Type B pancreatic cell (in vitro differentiated cells): Measurements from ENCODE around the gene IL1A. TPM values are rescaled to one million over a fixed set of nuclear protein-coding genes. Genes with fewer than 3 reads are reported as not detected.

Source experiments
- DNase-seq: peaks from one replicate; pipeline ENCODE4 v3.0.0; 2021; ENCODE audit warnings: mixed read lengths; ENCODE audit not compliant: unreplicated experiment; ENCODE audit errors: extremely low spot score
- H3K27ac Mint-ChIP-seq: 2 replicates; pipeline ENCODE4 v1.8.0; 2021; ENCODE audit warnings: mild to moderate bottlenecking, mixed read lengths
- H3K27me3 Mint-ChIP-seq: 2 replicates; pipeline ENCODE4 v1.8.0; 2021; ENCODE audit warnings: mixed read lengths
- H3K36me3 Mint-ChIP-seq: 2 replicates; pipeline ENCODE4 v1.8.0; 2021; ENCODE audit warnings: mixed read lengths
- H3K4me1 Mint-ChIP-seq: one replicate; pipeline ENCODE4 v1.8.0; 2021; ENCODE audit warnings: mixed read lengths; ENCODE audit not compliant: unreplicated experiment
- H3K4me3 Mint-ChIP-seq: 2 replicates; pipeline ENCODE4 v1.8.0; 2021; ENCODE audit warnings: mild to moderate bottlenecking, mixed read lengths
- H3K9me3 Mint-ChIP-seq: 2 replicates; pipeline ENCODE4 v1.8.0; 2021; ENCODE audit warnings: mixed read lengths
- CTCF ChIP-seq: fragments of 200-600 bp; sonication (generic); conservative IDR thresholded peaks from 2 replicates; pipeline ENCODE4 v1.5.0; 2021; ENCODE audit warnings: antibody characterized with exemption, mild to moderate bottlenecking
- total RNA-seq: library from RNA; stranded (reverse); gene quantifications from 2 replicates; pipeline ENCODE4 v1.2.1, GENCODE V29; 2021; ENCODE audit warnings: low replicate concordance

IL1A gene
- total RNA-seq, 1 donor from 2014 or later: 0.60 TPM

- Mint-ChIP-seq H3K27me3 (no peaks in the 10 kb centered on the region), H3K27ac (peak overlapping the region; percentile 37), H3K4me3 (no peak overlapping the region), H3K4me1 (peaks cover 15% of the 10 kb centered on the region), H3K36me3 (peaks cover 4% of the 10 kb centered on the region), H3K9me3 (peaks cover 5% of the 10 kb centered on the region)
- TF ChIP-seq CTCF: no peak
- DNase-seq: no peak
Observed at GRCh38 chr2:112796486-112796885, 12.2 kb upstream of the IL1A start.

DNA sequence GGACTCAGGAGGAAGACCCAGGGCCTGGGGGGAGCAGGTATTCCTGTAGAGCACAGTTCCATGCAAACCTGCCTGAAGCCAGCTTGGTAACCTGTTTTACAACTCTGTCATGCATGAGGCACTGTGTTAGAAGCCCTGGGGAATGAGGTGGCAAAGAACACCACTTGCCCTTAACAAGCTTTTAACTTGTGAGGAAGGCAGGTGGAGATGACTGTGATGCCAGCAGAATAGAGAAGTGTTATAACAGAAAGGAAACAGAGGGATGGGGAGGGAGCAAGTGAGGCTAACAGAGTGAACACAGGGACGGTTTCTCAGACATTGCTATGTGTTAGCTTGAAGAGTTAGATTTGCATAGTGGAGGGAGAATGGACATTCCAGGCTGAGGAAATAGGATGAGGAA lies 11.5 kb upstream of the IL1A start:
- Mint-ChIP-seq H3K9me3 (peaks cover 5% of the 10 kb centered on the region), H3K27ac (peak overlapping the region; percentile 89), H3K4me3 (peak overlapping the region; percentile 66), H3K4me1 (peaks cover 15% of the 10 kb centered on the region), H3K36me3 (peaks cover 4% of the 10 kb centered on the region), H3K27me3 (no peaks in the 10 kb centered on the region)
- no peak for DNase-seq
- no peak for TF ChIP-seq CTCF

DNA sequence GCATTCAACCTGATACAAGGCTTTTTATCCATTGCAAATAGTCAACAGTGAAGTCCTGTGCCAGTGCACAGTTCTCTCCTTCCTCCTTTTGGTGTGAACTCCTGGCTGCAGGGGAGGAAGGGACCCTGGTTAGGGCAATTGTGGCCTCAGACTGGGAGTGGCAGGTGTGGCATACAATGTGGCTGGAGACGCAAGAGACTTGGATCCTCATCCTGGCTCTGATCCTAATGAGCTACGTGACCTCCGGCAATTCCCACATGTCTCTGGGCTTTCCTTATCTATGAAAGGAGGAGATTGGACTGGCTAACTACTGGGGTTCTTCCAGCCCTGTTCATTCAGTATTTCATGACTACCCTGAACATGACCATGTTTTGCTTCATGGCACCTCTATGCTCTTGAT lies 10.5 kb upstream of the IL1A start:
- Mint-ChIP-seq H3K27me3 (no peaks in the 10 kb centered on the region), H3K4me1 (peaks cover 15% of the 10 kb centered on the region), H3K27ac (peak overlapping the region; percentile 89), H3K4me3 (no peak overlapping the region), H3K9me3 (peaks cover 5% of the 10 kb centered on the region), H3K36me3 (peaks cover 4% of the 10 kb centered on the region)
- no peak for TF ChIP-seq CTCF
- DNase-seq: no peak

DNA sequence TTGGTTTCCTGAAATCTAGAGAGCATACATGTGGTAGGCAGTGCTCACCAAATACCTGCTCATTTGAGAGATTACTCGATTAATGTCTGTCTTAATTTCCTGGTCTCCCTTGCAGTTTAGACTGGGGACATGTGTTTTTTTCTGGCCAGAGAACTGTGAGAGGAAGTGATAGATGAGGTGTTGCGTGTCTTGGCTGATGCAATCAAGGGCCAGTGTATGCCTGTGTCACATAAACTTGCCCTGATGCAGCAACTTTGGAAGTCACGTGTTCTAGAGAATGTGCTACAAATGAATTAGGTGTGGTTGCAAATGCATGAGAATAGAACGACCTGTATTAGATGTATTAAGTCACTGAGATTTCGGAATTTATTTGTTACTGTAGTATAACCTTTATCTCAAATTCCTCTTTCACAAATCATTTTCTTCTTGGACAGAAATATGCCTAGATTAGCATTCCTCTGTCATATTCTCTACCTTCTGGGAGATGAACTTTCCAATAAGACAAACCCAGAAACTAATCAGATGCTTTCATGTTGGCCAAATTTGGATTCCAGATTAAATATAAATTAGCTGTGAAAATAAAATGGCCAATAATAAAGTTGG lies 9.9 kb upstream of the IL1A start:
- H3K9me3 Mint-ChIP-seq: peaks cover 5% of the 10 kb centered on the region
- H3K27me3 Mint-ChIP-seq: no peaks in the 10 kb centered on the region
- H3K4me1 Mint-ChIP-seq: peaks cover 15% of the 10 kb centered on the region
- no peak for TF ChIP-seq CTCF
- DNase-seq: no peak
- peak overlapping the region; percentile 69 for H3K4me3 Mint-ChIP-seq
- H3K36me3 Mint-ChIP-seq: peaks cover 4% of the 10 kb centered on the region
- H3K27ac Mint-ChIP-seq: peak overlapping the region; percentile 89

DNA sequence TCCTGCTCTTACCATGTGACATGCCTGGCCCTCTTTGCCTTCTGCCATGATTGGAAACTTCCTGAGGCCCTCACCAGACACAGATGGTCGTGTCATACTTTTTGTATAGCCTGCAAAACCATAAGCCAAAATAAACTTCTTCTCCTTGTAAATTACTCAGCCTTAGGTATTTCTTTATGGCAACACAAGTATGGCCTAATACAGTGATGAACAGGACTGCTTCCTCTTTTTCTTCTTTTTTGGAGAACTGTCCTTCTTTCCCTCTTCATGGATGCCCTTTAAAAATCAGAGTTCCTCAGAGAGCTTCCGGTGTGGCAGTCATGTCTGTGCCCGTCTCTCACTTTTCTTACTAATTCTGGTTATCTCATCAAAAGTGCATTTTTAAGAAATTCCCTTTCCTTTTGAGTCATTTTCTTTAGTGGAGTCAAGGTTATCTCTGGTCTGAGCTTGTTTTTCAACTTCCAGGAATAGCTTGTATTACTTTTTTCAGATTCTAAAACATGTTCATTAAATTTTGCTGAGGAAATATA lies 9.2 kb upstream of the IL1A start:
- Mint-ChIP-seq H3K4me1 (peaks cover 15% of the 10 kb centered on the region), H3K27ac (peak overlapping the region; percentile 89), H3K27me3 (no peaks in the 10 kb centered on the region), H3K9me3 (peaks cover 5% of the 10 kb centered on the region), H3K4me3 (peak overlapping the region; percentile 18), H3K36me3 (peaks cover 7% of the 10 kb centered on the region)
- no peak for DNase-seq
- no peak for TF ChIP-seq CTCF
